Measurements from ENCODE around the gene RRP7A.
A peak's percentile ranks its signal among the peaks of the same experiment; 100 is the strongest.
"Not testable (repeated sequence)": the region's sequence is repeated elsewhere in the genome, so short reads cannot be mapped to it uniquely, and the experiment has no call there.

Gene RRP7A

DNA sequence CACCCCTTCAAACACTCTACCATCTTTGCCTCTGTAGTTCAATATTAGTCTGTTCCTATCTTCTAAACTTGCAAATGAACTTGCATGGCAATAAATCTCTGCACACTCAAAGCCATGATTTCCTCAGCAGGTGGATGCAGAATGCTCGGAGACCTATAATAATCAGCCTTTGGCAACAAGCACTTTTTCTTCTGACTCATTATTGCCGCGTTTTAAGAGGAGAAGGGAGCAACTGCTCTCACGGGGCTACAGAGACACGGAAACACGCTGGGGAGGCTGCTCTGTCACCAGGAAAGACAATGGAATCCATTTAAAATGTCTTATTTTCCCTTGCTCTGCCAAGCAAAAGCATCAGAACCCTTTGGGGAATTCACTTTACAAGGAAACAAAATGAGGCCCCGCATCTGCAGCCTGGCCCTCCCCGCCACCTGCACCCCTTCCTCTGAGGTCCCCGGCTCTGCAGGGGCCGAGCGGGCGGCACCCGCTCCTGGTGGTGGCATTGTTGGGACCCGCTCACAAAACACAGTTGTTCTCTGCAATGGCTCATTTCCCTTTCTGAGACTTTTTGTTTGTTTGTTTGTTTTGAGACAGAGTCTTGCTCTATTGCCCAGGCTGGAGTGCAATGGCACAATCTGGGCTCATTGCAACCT lies 15.6 kb upstream of the RRP7A start:
- not testable (repeated sequence) for DNase-seq (ENCODE audit: low spot score)

DNA sequence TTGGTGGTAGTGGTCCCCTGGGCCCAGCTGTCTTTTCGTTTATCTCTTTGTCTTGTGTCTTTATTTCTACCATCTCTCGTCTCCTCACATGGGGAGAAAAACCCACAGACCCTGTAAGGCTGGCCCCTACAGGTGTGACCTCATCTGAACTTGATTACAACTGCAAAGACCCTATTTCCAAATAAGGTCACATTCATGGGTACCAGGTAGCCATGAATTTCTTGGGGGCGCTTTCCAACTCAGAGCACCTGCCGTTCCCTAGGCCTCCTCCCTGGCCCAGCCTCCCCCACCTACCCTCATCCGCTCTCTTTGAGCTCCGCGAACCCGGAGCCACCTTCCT lies 14.0 kb upstream of the RRP7A start:
- DNase-seq (ENCODE audit: low spot score) = no peak

DNA sequence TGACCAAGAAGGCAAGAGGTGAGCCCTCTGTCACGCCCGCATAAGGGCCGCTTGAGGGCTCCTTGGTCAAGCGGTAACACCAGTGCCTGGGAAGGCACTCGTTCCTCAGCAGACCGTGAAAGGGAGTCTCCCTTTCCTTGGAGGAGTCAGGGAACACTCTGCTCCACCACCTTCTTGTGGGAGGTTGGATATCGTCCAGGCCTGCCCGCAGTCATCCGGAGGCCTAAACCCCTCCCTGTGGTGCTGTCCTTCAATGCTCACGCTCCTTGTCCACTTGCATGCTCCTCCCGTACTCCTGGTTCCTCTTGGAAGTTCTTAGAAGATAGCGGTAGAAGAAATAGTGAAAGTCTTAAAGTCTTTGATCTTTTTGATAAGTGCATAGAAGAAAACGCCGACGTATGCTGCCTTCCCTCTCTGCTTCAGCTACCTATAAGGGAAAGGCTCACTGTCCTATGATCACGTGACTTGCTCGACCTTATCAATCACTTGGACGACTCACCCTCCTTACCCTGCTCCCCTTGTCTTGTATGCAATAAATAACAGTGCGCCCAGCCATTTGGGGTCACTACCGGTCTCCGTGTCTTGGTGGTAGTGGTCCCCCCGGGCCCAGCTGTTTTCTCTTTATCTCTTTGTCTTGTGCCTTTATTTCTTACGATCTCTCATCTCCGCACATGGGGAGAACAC lies 11.9 kb upstream of the RRP7A start:
- not testable (repeated sequence) for DNase-seq (ENCODE audit: low spot score)

DNA sequence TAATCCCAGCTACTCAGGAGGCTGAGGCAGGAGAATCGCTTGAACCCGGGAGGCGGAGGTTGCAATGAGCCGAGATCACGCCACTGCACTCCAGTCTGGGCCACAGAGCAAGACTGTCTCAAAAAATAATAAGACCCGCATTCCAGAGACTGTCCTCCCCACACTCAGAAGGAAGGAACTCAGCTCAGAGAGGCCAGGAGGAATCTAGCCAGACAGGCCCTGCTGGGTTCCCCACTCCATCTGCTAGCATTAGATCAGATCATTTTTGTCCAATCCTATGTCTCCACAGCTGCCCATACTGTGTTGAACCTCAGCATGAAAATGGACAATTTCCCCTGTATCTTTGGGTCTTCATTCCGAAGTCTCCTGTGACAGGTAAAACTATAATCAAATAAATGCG lies 9.8 kb upstream of the RRP7A start:
- not testable (repeated sequence) for DNase-seq (ENCODE audit: low spot score)

DNA sequence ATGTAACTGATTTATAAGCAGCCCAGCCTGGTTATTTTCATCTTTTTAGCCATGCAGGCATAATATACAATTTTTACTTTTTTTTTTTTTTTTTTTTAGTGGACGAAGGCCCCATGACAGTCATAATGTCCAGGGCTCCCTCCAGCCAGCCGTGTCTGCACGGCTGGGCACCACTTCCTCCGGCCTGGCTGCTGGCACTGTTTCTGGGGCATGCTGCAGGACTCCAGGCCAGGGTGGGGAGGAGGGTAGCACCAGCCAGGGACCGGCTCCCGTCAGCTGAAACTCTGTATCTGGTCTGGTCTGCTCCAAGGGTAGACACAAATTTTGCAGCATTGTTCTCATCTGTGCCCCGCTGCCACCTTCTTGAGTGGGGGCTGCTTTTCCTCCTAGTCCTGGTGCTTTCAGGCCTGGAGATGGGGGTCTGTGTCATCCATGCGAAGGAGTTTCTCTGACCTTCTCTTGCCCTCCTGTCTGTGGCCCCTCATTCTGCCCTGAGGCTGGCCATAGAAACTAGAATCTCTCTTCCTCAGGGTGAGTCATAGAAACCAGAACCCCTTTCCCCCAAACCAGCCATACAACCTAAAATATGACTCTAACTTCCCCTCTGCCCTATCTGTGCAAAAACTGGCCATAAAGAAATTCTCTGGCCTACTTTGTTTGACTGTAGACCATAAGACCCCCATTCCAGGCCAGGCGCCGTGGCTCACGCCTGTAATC lies 9.2 kb upstream of the RRP7A start:
- no peak for DNase-seq (ENCODE audit: low spot score)

DNA sequence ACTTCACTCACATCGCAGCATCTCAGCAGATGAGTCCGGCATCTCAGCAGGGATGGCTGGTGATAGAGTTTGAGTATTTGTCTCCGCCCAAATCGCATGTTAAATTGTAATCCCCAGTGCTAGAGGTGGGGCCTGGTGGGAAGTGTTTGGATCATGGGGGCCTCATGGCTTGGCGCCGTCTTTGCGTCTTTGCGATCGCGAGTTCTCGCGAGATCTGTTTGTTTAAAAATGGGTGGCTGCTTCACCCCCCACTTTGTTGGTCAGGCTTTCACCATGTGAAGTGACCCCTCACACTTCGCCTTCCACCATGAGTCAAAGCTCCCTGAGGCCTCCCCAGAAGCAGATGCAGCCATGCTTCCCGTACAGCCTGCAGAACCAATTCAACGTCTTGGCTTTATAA lies 3.0 kb upstream of the RRP7A start:
- no peak for DNase-seq (ENCODE audit: low spot score)

DNA sequence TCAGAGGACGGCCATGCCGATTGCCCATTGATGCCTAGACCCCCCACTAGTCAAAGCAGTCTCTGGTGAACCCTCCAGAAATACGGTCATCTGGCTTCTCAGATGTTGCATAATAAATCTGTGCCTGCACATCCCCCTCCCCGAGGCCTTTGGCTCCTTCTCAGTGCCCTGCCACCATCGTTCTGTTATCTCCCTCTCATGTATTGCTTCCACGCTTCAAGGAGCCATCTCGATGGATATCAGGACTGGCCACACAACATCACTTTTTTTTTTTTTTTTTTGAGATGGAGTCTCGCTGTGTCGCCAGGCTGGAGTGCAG lies 1.6 kb upstream of the RRP7A start:
- no peak for DNase-seq (ENCODE audit: low spot score)

DNA sequence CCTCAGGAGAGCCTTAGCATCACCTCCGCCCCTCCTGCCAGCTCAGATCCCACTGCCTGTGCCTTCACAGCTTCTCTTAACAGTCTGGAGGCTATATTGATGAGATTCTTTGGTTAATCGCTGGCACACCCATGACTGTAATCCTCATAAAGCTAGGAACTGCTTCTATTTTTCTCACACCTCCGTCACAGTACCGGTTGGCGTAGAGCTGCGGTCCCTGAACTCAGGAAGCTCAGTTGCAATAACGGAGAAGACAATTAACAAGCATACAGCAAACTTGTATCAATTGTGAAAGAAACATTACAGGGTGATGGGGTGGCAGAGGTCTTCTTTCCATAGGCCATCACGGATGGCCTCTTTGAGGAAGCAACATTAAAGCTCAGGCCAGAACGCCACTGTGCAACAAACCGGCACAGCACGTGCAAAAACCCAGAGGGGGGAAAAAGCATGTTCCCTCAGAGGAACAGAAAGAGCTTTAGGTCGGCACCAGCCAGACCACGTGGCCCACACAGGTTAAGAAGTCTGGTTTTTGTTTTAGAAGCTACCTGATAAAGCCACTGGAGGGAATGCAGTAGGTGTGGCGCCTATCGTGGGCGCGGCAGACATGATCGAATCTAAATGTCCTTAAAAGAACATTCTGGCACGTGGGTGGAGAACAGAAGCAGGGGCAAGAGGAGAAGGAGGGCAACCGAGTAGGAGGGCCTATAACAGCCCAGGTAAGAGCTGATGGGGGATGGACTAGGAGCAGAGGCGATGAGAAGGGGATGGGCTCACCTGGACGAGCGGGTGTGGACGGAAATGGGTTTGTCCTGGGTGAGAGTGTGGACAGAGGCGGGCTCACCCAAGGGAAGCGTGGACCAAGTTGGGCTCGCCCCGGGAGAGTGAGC lies 715 bp downstream of the RRP7A start:
- DNase-seq (ENCODE audit: low spot score) = not testable (repeated sequence)

DNA sequence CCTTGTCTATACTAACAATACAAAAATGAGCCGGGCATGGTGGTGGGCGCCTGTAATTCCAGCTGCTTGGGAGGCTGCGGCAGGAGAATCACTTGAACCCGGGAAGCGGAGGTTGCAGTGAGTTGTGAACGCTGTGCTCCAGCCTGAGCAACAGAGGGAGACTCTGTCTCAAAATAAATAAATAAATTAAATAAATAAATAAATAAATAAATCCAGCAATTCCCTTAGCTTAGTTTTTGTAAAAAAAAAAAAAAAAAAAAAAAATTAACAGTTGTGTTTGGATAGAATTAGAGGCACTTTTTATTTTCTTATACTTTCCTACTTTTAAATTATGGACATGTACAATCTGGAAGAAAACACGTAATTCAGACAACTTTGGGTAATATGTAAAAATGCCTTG lies 2.5 kb downstream of the RRP7A start:
- not testable (repeated sequence) for DNase-seq (ENCODE audit: low spot score)

DNA sequence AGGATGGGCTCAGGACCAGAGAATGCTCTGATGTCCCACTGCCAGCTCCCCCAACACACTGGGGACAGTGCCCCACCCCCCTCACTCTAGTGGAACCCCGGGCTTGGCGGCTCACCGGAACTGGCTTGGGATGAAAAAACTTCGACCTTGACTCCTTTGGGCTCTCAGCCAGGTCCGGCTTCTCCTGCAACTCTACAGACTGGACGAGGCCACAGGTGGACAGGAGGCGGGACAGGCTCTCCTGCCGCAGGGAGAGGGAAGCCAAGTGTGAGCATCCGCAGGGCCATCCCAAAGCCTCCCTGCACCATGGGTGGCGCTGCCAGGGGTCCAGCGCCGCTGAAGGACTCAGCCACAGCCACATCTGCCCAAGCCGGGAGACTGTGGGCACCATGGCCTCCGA lies 3.7 kb downstream of the RRP7A start:
- DNase-seq (ENCODE audit: low spot score) = no peak

DNA sequence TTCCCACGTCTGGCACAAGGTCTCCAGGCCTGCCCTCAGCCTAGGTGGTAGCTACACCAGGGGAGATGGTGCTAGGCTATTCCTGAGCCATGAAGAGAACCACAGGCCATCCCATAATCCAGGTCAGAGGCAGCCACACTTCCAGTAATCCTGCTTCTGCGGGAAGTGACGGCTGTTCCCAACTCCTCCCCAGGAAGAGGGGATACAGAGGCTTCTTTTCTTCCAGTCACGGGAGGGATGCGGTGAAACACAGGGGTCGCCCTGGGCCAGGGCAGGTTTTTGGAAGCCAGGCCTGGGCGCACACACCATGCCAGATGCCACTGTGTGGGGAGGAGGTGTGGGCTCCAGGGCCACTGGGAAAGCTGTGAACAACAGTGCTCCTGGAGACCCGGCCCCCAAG lies 4.3 kb downstream of the RRP7A start:
- DNase-seq (ENCODE audit: low spot score) = not testable (repeated sequence)

DNA sequence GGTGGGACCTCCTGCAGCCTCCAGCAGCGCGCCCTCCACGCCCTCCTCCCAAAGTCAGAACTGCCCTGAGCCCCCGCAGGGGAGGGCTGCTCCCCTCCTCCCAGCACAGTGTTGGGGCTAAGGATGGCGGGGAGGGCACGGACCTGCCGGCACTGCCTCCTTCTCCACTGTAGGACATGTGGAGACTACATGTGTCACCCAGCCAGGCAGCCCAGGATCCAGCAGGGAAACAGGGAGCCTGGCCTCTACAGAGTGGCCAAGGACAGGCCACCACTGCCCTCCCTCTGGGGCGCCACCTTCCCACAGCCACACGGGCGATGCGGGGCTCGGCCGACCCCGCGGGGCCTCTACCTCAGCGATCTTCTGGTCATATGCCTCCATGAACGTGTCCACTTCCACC lies 5.3 kb downstream of the RRP7A start:
- not testable (repeated sequence) for DNase-seq (ENCODE audit: low spot score)

DNA sequence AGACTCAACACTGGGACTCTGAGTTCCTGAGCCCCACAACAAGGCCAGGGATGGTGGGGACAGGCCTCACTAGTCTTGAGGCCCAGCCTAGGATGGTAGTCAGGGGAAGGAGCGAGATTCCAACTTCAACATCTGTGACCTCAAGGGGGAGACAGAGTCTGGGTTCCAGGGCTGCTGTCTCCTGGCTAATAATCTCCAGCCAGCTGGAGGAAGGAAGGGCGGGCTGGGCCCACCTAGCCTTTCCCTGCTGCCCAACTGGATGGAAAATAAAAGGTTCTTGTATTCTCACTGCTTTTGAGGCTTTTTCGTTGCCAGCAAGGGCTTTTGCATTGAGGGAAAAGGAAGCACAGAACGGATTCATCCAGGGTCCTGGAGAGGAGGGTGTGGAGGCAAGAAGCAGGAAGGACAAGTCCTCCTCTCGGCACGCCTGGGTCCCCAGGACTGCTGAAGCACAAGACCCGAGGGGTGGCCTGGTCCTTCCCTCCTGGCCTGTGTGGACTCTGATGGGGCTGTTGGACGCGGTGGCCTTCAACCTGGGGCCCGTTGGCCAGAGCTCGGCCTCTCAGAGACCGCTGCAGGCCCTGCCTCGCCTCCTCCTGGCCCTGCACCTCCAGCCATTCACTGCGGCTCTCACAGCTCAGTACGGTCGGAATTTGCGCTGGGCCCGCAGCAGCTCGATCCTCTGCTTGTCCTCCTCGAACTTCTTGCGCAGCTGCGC lies 7.2 kb downstream of the RRP7A start:
- DNase-seq (ENCODE audit: low spot score) = not testable (repeated sequence)

DNA sequence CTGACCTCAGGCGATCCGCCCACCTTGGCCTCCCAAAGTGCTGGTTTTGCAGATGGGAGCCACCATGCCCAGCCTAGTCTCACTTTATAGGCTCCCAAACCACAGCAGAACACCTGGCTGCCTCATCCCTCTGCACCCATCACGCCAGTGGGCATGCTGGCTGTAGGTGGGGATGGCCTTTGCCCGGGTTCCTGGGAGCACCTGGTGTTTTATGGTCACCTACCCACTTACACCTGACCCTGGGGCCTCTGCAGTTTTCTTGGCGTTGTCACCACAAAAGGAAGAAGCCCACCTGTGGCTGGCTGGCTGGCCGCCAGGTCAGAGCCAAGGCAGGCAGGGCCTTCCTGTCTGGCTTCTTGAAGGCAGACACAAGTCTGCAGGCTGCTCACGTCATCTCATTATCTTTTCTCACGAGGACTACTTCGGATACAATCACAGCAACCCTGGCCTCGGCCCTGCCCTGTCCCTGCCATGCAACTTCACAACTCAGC lies 8.2 kb downstream of the RRP7A start:
- DNase-seq (ENCODE audit: low spot score) = no peak

DNA sequence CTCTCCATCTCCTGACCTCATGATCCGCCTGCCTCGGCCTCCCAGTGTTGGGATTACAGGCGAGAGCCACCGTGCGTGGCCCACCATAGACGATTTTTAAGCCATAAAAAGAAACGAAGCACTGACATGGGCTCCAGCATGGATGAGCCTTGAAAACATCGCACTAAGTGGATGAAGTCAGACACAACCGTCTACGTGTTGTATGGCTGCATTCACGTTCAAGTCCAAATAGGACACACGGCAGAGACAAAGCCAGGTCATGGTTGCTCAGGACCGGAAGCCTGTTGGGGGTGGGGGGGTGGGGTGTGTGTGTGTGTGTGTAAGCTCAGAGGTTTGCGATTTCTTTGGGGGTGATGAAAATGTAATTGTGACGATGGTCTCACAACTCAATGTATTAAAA lies 10.0 kb downstream of the RRP7A start:
- DNase-seq (ENCODE audit: low spot score) = no peak

DNA sequence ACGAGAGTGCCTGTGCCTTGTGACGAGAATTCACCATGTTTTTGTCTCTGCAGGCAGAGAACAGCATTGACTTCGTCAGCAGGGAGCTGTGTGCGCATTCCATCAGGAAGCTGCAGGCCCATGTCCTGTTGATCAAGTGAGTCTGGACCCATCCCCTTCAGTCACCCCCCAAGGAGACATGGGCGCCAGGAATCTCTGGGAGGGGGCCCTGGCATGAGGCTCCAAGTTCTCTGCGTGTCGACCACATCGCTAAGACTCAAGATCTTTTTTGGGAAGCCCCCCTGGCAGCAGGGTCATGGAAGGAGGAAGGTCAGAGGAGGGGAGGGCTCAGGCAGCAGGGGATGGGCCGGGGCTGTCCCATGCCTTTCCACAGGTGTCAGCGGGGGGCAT lies 10.6 kb downstream of the RRP7A start:
- DNase-seq (ENCODE audit: low spot score) = not testable (repeated sequence)

DNA sequence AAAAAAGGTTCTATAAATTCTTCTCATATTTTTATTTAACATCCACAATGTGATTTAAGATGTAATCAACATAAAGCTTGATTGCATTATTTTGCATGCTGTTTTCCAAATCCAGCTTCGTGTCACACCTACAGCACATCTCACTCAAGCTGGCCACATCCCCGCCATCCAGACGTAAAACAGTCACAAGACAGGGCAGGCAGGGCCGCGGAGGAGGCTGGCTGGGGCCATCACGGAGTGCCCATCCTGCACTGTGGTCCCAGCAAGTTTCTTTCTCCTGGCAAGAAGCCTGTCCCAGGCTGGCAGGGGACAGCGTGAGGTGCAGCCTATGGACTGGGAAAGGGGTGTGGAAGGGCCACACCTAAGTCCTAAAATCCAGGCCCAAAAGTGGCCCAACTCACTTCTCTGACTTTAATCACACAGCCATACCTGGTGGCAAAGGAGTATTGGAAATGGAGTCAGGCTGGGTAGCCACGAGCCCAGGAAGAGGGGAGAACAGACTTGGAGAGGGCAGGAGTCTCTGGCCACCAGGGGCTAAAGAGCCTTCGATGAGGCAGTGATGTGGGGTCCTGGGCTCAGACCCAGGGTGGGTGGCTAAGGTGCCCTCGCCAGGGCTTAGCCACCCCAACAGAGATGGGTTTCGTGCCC lies 11.1 kb downstream of the RRP7A start:
- DNase-seq (ENCODE audit: low spot score) = not testable (repeated sequence)

DNA sequence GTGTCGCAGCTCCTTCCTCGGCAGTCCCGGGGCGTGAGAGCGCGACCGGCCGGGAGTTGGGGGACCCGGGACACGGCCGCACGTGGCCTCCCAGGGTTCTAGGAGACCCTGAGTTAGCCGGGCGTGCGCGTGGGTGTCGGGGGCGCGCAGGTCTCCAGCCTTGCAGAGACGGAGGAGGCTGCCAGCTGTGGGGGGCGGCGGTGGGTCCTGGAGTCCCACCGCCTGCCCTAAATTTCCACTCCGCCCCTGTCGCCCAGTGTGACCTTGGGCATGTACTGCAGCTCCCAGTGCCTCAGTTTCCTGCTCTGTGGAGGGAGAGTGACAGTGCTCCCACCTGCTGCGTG lies 18.8 kb downstream of the RRP7A start:
- no peak for DNase-seq (ENCODE audit: low spot score)

DNA sequence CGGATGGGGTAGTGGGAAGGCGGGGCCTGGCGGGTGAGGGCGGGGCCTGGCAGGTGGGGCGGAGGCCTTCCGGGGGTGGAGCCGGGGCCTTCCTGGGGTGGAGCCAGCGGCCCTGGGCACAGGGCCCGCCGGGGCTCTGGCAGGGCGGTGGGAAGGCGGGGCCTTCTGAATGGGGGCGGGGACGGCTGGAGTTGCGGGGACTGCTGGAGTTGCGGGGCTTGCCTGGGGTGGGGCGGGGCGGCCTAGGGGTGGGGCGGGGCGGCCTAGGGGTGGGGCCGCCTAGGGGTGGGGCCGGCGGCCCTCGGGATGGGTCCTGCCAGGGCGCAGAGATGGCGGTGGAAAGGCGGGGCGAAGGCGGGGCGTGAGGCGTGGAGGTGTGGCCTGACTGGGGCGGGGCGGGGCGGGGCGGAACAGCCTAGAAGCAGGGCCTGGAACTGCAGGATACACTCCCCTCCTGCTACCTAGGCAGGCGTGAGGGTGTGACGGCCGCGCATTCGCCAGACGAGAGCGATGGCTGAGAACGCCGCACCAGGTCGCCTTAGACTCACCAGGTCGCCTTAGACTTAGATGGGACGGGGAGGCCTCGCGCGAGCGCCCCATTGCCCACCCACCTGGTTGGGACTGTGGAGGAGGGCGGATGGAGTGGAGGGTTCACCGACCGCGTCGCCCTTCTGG lies 19.3 kb downstream of the RRP7A start:
- DNase-seq (ENCODE audit: low spot score) = peak; percentile 82

DNA sequence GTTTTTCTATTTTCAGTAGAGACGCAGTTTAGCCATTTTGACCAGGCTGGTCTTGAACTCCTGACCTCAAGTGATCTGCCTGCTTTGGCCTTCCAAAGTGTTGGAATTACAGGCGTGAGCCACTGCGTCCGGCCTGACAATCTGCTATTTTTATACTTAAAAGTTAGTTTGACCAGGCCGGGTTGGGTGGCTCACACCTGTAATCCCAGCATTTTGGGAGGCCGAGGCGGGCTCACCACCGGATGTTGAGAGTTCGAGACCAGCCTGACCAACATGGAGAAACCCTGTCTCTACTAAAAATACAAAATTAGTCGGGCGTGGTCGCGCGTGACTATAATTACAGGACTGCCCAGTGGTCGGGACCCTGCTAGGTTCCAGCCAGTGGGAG lies 19.8 kb downstream of the RRP7A start:
- not testable (repeated sequence) for DNase-seq (ENCODE audit: low spot score)
